GM21390 (cell line): ENCODE data around the gene SATB1.

Experiments used
- ATAC-seq: cut with Tn5 transposase; IDR thresholded peaks from one replicate; pipeline ENCODE4 v1.9.1; 2021; ENCODE audit not compliant: unreplicated experiment

Gene SATB1

DNA sequence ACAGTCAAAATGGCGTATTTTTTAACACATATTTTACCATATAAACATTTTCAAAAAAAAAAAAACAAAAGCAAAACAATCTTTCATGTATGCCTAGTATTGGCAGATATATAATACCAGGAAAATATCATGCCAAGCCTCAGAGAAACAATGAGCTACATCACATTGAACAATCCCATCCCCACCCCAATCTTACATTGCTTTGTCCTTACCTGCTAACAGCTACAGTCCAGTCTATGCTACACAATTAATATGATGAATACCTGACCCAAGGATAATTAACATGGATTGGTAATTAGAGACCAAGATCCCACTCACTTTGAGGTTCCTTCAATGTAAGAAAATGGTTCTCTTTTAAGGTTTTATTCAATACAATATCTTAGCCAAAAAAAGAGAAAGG is 7.6 kb upstream of the SATB1 start:
- ATAC-seq = no peak

DNA sequence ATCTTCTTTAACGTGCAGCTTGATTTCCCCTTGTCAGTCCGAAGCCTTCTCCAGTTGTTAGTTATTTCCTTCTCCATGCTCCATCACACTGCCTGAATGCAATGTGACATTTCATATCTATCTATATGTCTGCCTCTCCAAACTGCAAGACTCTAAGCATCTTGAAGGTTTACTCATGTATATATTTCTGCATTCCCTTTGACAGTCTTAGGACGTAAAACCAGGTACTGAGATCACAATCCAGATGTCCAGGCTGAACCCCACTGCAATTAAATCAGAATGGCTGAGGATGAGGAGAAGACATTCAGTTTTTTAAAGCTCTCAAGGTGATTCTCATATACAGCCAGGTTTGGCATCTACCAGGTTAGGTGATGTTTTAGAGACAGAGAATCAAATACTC is 6.1 kb upstream of the SATB1 start:
- no peak for ATAC-seq

DNA sequence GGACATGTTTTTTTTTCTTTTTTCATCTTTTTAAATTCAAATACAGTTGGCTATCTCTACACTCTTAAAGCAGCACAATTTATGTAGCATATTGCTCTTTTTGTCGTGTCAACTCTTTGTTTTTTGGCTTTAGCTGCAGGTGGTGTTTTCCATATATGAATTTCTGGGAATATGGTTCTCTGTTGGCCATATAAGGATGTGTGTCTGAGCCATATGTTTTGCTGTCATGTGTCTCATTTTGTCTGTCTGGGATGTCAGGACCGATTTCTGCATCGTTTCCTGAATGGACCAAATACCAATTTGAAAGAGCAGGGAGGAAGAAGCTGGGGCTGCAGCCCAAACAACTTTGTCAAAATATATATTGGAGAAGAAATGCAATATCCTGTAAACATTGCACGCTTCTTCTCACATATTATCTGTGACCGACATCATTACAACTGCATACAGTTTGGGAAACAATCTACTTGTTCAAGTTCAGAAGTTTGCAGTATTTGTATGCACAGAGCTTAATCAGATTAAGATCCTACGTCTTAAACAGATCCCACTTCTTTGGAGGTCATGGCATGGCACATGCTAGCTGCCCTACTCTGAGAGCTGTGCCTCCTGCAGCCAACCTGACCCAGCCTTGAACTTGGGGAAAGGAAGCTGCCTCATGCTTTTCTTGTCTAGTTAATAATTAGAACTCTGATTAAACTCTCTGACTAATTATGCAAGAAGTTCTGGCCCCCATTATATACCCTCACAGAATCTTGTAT is 4.0 kb upstream of the SATB1 start:
- no peak for ATAC-seq

DNA sequence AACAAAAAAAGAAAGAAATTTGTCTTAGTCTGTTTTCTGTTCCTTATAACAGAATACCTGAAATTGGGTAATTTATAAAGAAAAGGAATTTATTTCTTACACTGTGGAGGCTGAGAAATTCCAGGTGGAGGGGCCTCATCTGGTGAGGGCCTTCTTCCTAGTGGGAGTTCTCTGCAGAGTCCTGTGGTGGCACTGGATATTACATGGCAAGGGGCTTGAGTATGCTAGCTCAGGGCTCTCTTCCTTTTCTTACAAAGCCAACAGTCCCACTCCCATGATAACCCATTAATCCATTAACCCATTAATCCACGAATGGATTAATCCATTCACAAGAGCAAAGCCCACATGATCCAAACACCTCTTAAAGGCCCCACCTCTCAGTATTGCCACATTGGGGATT is 2.9 kb upstream of the SATB1 start:
- no peak for ATAC-seq

DNA sequence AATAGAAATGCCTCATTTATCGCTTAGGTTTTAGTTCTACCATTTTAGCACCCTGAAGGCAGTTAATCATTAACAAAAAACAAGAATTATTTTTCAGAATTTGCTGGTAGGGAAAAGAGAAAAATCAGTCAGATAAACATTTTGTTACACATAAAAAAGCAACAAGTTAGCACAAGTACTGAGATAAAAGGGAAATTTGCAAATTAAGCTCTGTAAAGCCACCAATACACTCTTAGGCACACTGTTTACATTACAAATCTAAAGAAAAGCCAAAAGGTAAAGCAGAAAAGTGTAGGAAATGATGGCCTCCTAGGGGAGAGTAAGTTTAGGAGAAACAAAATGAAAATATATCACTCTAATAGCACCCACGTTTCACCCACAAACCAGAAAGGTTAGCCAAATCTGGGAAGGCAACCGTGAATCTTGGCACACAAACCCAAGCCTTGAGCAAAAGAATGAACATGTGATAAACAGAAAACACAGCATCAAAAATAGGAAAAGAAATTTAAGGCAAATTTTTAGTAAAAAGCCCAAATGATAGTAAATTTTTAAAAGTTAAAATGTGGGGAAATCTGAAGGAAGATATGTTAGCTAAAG is 1.6 kb upstream of the SATB1 start:
- ATAC-seq = no peak

DNA sequence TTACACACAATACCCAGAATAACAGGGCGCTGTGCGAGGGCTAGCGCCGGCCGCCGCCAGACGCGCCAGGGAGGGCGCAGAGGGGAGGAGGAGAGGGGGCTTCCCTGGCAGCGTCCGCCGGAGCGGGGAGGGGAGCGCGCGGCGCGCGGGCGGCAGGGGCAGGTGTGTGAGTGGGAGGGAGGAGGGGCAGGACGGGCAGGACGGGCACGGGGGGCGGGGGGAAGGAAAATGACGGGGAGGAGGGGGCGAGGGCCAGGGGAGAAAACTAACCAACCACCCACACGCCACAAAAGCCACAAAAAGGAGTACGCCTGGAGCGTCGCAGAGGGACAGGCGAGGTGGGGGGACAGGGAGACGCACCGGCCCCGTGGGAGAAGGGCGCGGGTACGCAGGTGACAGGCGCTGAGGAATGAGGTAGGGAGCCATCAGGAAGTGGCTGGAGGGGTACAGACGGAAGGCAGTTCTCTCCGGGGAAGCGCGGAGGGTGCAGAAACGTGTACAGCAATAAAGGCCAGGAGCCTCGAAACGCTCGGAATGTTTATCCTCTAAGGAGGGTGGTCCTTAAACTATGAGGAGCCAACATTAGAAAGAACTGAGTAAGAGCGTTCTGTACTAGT is 610 bp upstream of the SATB1 start:
- no peak for ATAC-seq

DNA sequence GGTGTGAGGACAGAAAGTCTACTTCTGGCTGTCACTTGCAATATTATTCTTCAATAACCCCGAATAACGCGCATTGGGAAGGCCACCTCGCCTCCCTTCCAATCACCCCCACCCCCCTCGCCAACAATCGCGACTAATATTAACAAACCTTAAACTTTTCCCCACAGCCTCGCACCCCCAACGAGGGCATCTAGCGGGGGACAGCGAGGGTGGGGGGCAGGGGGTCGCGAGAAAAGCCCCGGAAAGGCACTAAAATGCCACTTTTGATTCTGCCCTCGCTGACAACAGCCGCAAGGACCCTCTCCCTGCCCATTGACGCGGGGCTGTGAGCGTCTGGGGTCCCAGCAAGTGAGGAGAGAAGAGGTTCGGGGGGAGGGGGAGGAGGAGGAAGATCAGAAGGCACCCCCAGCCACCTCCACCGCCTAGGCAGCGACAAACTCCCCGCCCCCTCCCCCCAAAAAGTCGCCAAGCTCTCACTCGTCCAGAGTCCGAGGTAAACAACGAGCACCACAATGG is 868 bp downstream of the SATB1 start:
- no peak for ATAC-seq

DNA sequence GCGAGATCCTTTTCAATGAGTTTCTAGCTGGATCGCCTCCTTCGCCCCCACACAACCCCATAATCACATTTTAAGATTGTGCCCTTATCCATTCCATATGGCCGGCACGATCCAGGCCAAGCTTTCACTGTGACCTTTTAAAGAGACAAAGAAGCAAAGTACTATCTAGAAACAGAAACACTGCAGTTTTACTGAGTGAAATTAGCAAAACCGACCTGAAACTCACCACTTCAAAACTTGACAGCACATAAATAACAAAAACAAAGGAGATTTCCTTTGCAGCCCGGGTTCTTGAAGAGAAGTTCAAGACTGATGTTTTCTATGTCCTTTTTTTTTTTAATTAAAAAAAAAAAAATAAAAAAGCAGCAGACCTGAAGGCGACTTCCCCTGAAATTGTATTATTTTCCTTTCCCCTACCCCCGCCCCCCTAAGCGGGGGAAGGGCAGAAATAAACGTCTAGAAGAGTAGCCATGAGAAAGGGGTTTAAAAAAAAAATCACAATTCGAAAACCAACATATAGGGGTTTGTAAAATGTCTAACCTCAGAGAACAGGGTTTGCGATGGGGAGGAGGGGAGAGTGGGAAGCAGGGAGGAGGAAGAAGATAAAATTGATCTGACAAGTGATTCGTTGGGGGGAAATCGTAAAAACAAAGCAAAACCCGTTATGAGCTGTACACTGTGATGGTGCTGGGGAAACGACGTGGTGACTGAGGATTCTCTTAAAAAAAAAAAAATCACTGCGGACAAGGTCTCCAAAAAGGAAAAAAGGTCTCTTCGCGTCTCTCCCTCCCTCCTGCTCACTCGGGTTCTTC is 1.5 kb downstream of the SATB1 start:
- peak; percentile 88 for ATAC-seq

DNA sequence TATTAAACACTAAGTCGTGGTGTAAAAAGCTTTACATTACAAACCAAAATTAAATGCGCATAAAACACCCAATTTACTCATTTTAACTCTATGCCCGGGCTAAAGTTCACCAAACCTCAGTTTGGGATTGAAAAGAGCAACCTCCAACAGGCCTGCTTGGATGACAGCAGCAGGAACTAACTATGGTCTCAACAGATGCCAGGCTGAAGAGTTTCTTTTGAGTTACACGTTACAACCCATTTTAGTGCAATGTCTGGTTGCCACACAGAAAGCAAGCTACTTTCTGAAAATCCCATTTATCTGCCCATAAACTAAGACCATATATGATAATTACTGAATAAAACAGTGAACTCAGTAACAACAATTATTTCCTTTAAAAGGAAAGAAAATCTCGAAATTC is 2.2 kb downstream of the SATB1 start:
- ATAC-seq = no peak

DNA sequence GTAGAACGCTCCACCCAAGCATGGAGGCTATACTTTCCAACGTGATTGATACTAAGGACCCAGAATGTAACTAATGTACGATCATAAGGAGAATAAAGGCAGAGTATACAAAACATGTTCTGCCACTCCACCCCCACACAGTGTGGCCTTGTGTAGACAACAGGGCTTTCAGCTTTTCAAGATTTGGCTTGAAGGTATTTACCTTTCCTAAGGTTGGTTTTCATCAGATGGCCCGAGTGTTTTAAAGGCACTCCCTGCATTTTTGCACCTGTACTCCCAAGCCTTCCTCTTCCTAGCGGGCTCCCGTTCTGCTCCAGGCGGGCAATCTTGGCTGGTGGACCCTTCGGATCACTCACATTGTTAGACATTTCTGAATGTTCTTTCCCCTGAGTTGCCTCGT is 4.6 kb downstream of the SATB1 start:
- ATAC-seq = no peak

DNA sequence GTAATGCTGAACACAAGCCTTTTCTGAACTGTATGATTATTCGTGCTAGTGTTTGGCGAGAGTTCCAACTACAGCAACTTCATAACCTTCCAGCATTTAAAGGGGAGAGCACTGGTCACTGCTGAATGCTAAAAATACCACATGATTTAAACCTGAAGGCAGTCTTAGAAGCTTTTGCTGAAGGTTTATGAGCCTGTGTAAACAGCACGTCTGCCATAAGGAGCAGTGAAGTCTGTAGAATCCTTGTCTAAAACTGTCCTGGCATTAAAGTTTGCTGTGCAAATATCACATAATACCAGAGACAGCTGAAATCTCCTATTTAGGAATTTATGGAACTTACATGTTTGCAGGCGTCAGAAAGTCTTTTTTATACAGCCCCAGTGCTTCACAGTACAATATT is 5.9 kb downstream of the SATB1 start:
- ATAC-seq = no peak

DNA sequence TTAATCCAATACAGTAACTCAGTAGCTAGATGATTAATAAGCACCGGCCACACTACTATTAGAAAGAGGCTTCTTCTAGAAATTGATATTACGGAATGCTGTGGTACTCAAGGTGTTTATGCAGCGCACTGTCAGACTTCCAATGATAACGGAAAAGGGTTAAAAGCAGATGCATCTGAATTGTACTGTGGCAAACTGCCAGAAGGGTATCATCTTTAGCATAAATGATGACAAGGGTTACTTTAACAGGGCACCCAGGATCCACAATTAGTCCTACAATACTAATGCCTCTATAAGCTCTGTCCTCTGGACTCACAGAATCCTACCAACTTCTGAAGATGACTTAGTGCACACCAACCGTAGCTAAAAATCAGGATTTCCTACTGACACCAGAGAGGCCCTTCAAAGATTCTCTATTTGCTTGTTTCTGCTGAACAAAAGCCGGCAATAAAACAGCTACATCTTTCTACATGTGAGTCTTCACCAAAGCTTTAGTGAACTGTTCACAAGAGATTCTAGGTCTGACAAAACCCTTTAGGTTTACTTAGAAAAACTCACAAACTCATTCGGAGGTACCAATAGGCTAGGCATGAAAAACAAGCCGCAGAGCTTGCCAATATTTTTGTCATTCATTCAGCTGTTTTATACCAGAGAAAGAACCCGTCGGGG is 7.1 kb downstream of the SATB1 start:
- ATAC-seq = no peak

DNA sequence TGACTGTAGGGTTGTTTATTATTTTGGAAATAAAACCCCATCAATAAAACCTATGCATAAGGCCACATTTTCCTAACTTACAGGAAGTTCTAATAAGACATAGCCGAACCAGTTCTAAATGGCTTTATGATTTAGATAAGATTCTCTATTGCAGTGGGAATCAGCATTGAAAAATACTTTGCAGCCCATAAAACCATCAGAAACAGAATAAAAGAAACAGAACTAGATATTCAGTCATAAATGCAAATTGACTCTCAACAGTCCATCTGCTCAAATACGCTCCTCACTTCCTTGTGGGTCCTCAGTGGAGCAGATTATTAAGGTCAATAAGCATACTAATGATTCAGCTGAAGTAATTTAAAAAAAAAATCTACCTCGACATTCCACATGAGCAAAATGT is 8.8 kb downstream of the SATB1 start:
- no peak for ATAC-seq

DNA sequence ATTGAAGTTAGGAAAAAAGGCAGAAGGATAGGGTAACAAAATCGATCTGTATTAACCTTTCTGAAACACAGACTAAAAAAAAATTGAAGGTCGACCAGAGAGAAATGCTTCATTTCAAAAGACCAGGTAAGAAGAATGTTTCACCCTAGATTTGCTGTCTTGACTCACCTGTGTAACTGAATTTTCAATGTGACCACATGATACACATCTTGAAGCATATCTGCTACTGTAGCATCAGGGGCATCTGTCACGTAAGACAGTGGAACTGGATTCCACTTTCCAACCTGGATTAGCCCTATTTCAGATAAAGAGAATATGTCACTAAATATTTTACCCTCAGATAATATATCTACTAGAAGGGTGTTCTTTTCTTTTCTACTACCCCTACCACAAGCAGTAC is 9.3 kb downstream of the SATB1 start:
- ATAC-seq = no peak

DNA sequence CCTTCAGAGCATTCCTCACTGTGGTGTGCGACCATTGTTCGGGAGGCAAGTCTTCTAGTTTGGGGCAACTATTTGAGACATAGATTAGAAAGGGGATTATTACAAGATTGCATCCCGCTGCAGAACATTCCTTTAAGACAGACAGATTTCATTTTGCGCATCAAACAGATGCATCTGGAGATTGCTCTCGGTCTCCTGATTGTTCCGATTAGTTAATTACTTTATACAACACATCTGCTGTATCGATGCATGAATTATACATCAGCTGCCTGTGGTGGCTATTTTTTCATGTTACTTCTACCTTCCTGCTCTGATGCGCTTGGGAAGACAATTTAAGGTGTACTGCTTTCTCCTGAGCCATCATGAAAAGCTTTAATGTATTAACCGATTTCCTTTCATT is 10.0 kb downstream of the SATB1 start:
- ATAC-seq = no peak

DNA sequence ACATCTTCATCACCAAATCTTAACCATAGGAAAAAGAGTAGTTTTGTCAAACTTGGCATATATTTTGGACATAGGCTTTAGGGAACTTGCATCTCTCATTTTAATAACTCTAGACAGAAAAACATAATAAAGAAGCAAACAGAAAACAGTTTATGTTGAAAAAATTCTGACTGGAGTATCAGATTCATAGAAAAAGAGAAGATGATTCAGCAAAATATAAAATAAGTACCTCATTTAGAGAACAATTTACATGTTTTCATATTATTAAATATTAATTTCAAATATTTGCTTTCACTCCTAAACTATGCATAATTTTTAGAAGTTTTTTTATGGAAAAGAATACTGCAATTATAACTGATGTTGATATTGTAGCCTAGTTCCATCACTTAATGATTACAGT is 12.5 kb downstream of the SATB1 start:
- no peak for ATAC-seq

DNA sequence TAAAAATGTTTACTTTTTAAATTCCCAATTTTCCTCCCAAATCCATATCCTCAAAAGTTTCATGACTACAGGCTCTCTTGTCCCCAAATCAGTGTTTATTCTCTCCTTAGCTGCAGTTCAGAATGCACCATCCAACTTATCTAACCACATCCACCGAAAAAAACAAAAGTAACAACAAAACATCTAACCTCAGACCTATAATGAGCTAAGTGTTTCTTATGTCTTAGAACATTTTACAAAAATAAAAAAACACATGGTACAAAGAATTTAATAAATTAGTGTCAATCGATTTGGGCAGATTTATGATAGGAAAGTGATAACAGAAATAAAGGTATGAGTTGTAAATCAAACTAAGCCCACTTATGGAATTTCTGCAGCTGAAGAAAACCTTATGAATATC is 13.6 kb downstream of the SATB1 start:
- ATAC-seq = no peak

DNA sequence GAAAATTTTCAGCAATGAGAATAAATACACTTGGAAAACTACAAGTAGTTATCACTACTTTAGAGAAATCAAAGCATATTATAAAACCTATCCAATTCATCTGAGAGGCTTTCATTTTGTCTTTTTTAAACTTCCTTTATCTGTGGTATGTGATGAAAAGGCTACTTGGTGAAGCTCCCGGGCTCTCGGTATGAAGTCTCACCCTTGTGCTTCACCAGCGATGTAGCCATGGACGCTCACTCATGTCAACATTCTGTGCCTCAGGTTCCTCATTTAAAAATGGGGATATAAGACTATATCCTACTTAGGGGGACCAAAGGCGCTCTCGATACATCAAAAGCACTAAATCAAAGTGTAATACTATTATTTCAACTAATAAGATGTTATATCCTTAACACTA is 14.9 kb downstream of the SATB1 start:
- ATAC-seq = no peak

DNA sequence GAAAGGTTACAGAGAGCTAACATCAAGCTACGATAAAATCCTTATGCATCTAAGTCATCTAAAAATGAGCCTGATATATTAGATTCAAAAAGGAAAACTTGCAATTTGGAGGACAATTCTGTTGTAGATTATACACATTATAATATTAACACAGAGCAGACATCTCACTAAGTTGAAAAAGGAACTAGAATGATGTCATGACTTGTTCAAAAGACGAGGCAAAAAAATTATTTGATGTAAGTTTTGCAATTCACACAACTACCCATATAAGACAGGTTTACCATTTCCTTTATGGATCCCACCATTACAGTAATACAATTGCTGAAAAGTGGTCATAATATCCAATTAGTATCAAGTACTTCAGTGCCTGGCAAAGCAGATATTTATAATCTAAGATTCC is 15.9 kb downstream of the SATB1 start:
- ATAC-seq = no peak

DNA sequence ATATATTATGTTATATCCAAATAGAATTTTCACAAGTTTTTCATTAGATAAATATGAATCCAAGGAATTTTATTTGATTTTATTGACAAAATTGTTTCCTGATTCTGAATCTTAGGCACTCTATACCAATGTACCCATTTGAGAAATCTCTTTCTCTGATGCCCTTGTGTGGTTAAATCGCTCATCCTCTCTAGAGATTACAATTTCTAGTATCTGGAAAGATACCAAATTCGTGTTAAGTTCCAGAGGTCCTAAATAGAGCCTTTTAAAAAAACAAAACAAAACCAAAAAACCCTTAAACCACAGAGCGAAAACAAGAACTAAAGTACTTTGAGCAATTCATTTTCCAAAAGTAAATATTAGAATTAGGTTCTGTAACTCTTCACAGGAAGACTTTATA is 20.0 kb downstream of the SATB1 start:
- ATAC-seq = no peak

DNA sequence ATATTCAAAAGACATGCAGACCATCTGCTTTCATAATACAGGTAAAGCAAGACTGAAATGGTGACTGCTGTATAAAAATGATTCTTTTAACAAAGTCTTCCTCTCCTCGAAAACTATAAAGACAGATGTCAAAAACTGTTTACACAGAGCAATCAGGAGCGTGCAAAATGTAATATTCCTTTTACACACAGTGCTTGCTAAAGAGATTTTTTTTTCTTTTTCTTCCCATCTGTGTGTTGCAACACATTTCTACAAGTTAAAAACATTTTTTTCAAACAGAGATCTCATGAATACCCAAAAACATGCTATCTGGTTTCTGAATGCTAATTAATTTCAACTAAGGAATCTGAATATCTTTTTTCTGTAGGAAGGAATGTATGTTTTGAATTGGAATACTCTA is 22.1 kb downstream of the SATB1 start:
- ATAC-seq = no peak
